ENCODE results near the gene SPOUT1.

The SPOUT1 gene

DNA sequence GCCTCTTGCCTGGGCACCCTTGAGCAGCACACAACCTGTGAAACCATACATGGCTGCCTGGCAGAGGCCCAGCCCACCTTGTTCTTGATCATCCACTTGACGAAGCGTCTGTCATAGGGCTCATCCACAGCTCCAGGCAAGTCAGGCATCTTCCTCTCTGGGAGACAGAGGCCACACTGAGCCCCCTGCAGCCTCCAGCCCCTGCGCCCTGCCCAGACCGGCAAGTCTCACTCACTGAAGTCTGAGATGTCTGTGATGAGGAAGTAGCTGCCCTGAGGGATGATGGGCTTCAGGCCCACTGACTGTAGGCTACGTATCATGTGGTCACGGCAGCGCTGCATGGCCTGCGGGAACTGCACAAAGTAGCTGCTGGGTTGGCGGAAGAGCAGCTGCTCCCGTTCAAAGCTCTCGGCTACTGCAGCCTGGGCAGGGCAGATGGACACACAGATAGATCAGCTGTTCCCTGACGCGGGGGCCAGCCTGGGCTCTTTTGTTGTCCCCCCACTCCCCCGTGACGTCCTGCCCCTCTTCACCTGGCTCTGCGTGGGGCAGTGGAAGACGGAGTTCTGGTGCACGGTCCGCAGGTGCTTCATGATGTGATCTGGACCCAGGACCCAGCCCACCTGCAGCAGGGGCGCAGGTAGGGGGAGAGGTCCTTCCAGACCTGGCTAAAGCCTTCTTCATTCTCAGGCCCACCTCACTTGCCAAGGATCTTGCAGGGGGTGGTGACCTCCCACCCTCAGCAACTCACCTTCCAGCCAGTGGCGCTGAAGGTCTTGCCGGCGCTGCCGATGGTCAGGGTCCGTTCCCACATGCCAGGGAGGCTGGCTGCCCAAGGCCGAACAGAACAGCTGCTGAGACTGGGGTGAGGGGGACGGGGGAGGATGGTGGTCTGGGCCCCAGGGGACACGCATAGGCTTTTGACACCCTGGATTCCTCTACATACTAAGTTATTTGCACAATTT lies 5.9 kb upstream of the SPOUT1 start:
- DNase-seq, result no peak

DNA sequence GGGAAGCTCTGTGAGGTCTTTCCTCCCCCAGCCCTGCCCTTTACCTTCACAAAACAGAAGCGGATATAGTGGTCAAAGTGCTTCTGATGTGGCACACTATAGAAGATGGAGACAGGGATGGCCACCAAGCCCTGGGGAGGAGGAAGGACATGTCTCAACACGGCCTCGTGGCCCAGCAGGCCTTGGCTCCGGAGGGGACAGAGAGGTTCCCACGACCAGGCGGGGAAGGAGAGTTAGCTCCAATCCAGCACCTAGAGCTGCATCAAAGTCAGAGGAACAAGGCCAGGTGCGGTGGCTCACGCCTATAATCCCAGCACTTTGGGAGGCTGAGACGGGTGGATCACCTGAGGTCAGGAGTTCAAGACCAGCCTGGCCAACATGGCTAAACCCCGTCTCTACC lies 4.1 kb upstream of the SPOUT1 start:
- DNase-seq, result no peak

DNA sequence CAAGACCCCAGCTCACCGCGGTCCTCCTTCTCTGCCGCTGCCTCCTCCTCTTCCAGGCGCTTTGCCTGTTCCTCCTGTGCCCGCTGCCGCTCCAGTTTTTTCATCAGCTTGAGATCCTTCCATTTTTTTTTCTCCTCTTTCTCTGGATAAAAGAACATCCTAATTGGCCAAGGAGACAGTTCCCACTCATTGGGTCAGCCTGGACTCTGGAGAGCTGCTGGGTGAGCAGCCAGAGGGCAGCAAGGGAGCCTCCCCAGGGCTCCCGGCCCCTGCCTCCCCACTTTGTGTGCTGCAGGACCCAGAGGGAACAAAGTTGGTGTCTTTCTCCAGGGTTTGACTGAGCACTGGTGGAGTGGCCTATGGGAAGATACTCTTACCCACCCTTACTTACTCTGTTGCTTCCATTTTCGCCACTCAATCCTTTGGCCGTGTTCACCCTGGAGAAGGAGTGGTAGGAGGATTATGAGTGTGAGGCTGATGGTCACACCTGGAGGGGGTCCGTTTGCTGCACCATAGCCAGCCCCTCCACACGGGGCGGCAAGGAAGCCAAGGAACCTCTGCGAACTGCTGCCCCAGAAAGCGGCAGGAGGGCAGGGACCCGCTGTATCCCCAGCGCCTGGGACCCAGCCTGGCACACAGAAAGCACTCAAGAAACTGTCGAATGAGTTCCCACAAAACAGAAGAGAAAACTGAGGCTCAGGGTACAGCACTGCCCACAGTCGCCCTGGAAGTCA lies 708 bp downstream of the SPOUT1 start:
- no peak for DNase-seq

DNA sequence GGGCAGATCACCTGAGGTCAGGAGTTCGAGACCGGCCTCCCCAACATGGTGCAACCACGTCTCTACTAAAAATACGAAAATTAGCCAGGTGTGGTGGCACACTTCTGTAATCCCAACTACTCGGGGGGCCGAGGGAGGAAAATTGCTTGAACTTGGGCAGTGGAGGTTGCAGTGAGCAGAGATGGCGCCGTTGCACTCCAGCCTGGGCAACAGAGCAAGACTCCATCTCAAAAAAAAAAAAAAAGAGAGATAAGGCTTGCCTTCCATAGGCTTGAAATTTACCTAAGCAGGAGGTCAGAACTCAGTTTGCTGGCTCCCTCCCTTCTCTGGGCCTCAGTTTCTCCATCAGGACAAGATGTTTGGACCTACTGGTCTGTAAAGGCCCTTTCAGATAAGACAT lies 1.3 kb downstream of the SPOUT1 start:
- DNase-seq, result no peak

DNA sequence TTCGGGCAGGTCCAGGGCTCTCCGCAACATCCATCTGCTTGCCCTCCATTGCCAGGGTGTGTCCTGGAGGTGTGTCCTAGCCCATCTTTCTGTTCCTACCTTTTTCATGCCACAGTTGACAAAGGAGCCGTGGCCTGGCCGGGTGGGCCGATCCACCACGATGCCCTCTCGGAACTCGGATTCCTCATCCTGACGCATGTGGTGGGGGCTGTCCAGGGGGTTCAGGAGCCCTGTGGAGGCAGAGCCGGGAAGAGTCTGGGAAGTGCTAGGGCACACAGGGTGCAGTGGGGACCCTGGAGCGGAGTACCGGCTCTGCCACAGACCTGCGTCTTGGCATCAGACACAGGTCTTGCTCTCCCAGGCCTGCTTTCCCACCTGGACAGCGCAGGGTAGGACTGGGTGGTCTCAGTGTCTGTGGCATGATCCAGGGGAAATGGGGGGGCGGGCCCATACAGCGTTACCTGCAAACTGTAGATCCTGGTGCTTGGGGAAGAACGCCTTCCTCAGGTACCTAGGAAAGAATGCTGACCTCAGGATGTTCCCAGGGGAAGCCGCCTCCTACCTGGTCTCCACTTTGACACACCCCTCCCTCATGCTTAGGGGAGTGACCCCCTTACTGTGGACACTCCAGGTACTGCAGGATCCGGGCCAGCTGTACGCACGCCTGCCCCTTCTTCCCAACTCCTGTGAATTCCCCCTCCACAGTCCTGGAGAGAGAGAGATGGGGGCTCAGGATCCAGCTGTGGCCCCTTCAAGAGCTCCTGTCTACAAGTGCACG lies 3.5 kb downstream of the SPOUT1 start:
- DNase-seq, result no peak

DNA sequence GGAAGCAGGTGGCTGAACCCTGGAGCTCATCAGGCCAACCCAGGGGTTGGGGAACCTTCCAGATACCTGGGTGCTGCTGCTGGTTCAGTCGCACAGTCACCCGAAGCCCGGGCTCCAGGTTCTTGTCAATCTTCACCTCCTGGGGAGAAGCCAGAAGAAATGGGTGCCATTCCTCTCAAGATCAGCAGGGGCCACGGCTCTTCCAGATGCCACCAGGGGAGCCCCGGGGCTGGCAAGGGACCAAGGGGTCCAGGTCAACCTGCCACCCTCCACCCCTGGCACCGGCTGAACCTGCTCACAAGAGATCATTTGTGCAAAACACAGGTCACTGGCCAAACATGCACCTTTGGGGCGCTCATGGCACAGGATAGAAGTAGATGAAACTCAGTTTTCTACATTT lies 4.7 kb downstream of the SPOUT1 start:
- no peak for DNase-seq

DNA sequence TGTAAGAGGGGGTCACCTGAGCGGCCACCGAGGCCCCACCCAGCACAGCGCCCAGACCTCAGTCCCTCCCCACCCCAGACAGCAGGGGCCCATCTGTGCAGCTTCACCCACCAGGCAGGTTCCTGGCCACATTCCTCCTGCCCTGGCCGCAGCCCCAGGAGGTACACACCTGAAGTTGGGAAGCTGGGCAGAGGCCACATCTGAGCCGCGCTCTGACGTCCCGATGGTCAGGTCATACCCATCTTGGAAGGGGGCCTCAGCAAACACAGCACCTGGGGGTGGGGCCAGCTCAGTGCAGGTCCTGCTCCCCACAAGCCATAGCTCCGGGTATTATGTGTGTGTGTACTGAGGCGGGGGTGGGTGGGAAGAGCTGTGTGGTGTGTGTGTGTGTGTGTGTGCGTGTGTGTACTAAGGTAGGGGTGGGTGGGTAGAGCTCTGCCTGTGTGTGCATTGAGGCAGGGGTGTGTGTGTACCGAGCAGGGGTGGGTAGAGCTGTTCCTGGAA lies 5.6 kb downstream of the SPOUT1 start:
- no peak for DNase-seq

DNA sequence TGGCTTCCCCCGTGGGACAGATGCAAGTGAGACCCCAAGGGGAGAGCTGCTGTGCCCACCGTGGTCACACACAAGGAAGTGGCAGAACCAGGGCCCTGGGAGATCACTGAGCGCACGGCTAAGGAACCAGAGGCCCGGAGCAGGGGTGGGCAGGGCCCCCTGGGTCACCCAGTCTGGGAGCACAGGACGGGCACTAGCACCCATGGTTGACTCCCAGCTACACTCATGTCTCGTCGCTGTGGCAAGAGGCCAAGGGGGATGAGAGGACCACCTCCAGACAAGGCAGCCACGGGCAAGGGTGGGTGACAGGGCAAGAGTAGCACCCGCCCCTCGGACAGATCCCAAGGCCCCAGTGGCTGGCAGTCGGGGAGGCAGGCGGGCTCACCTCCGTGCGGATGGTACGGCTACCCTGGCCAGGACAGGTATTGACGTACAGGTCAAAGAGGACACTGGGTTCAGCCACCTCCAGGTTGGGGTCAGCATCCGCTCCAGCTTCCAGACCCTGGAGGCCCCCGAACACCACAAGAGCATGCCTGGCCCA lies 6.2 kb downstream of the SPOUT1 start:
- DNase-seq, result no peak

DNA sequence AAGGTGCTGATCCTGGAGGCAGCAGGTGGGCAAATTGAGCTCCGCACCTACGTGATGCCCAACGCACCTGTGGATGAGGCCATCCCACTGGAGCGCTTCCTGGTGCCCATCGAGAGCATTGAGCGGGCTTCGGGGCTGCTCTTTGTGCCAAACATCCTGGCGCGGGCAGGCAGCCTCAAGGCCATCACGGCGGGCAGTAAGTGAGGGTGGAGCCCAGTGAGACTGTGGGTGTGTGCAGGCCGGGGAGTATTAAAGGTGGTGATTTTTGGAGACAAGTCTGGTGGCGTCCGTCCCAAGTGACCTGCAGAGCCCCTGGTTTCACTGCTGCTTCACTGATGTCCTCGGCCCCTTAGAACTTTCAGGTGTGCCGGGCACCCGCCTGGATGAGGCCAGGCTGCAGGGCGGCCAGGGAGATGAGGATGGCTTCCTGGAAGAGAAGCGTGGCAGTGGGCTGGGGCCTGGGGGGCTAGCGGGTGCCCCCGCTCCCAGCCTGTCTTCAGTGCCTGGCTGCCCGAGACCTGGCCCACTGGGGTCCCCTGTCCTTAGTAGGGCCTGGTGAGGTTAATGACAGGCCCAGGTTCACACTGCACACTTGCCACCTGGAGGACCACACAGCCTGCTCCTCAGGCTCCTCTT lies 7.1 kb downstream of the SPOUT1 start:
- no peak for DNase-seq

DNA sequence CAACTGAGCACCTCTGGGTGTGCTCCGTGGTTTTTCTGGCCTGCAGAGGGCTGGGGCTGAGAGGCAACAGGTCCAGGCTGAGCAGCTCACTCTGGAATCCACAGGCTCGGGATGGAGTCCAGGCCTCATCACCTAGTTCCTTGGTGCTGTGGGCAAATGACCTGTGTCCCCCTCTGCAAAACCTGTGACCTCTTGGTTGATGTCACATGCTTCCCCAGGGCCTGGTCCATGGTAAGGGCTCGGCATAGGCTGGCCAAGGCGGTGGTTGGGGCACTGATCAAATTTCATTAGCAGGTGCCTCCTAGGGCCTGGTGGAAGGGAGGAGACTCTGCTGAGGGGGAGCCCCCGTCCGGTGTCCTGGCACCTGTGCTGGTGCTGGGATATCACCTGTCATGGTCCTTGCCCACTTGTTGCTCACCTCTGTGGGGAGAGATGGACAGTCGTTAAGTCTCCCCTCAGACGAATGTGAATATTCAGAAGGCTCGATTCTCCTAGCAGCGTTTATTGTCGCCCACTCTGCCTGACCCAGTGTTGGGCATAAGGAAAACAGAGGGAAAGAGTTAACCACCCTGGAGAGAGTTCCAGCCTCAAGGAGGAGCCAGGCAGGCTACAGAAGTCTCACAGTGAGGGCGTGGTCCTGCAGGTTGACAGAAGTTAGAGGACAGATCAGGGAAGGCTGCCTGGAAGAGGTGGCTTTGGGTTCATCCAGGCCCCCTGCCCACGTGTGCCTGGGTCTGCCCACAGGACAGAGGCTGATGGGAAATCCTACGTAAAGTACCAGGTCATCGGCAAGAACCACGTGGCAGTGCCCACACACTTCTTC lies 7.8 kb downstream of the SPOUT1 start:
- DNase-seq, result no peak

DNA sequence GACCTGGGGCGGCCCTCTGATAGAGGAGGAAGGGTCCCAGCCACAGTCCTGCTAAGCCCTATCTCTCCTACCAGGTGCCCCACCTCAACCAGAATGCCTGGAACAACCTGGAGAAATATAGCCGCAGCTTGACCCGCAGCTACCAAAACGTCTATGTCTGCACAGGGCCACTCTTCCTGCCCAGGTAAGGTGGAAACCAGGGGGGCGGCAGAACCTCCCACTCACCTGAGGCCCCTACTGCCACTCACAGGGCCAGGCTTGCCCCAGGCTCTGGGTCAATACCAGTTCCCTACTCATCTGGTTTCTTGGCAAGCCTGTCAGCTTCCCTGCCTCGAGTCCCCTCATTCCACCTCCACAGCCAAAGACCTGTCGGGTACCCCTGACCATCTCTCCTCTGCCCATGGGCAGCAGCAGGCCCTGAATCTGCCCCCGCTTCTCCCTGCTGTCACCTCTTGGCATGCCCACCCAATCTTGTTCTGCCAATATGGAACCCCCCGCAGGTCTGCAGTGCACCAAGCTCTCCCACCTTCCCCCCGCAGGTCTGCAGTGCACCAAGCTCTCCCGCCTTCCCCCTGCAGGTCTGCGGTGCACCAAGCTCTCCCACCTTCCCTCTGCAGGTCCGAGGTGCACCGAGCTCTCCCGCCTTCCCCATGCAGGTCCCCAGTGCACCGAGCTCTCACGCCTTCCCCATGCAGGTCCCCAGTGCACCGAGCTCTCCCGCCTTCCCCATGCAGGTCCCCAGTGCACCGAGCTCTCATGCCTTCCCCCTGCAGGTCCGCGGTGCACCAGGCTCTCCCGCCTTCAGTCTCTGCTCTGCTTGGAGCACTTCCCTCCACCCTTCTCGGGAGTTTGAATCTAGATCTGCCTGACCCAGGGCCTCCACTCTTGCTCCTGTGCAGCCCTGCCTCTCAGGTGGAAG lies 8.7 kb downstream of the SPOUT1 start:
- no peak for DNase-seq

DNA sequence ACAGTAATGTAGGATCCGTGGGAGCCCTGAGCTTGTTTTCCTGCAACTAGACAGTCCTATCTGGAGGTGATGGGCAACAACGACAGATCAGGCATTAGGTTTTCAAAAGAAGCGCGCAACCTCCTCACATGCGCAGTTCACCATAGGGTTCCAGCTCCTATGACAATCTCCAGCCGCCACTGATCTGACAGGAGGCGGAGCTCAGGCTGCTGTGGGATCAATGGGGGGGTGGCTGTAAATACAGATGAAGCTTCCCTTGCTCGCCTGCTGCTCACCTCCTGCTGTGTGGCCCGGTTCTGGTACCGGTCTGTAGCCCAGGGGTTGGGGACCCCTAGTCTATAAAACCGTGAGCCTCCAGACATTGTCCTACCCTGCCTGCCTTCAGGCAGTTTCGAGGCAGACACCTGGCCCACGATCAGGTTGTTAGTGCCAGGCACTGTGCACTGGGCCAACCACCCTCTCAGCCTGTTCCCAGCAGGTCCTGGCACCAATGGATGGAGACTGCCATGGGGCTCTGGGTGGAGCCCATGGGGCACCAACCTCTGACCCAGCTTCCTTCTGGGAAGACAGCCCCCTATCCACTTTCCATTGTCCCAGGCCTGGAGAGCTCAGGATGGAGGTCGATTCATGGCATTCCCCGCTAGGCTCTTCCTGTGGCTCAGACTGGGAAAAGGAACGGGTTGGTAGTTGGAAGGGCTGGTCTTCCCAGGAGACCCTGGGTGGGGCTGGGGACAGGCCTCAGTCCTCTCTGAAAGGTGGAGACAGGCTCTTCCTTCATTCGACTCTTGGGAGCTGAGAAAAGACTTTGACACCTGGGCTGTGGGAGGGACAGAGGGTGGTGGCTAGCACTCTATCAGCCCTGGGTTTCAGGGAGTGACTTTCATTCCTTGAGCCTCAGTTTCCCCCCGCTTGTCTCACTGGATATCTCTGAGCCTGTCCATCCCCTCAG lies 9.6 kb downstream of the SPOUT1 start:
- peak; percentile 23 to 28 for DNase-seq

DNA sequence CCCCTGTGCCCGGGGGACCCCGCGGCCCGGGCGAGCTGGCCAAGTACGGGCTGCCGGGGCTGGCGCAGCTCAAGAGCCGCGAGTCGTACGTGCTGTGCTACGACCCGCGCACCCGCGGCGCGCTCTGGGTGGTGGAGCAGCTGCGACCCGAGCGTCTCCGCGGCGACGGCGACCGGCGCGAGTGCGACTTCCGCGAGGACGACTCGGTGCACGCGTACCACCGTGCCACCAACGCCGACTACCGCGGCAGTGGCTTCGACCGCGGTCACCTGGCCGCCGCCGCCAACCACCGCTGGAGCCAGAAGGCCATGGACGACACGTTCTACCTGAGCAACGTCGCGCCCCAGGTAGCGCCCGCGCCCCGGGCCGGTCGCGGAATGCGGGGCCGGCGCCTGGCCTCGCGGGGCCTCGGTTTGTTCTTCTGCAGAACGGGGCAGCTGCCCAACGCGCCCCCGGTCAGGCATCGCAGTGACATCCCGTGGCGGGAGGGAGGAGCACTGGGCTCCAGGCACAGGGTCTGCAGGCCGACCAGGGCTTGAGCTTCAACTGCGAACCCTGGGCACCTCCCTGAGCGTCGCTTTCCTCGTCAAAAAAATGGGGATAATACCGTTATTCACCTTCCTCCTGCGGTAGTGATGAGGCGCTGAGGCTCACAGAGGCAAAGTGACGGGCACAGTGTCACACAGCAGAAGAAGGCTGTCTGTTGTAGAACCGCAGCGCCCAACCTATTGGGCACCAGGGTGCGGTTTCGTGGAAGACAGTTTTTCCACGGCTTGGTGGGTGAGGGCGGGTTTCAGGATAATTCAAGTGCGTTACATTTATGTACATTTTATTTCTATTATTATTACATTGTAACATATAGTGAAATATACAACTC lies 10.5 kb downstream of the SPOUT1 start:
- peak in 1 of 2 experiments; percentile 61 for DNase-seq

DNA sequence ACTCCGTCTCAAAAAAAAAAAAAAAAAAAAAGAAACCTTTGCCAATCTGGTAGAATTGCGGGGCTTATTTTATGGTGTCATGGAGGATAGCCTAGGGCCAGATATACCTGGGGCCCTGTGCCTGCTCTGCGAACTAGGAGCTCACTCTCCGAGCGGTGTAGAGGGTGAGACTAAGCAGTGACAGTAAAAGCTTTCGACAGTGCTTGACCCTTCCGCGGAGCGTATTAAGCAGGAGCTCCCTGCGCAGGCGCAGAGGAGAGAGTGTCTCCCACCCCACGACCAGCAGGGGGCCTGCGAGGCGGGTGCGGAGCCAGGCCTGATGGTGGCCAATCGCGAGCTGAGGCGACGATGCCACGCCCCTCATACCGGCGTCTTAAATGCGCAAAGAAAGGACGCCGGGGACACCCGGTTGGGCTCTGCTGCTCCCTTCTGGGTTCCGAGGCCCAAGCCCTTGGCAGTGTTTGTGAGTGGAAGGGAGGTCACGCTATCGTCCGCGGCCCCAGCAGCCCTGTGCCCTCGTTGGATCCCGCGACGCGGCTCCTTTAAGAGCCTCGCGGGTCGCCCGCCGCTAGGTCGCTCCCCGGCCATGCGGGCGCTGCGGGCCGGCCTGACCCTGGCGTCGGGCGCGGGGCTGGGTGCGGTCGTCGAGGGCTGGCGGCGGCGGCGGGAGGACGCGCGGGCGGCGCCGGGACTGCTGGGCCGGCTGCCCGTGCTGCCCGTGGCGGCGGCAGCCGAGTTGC lies 11.3 kb downstream of the SPOUT1 start, which contains the start of gene ENDOG:
Gene ENDOG, plus strand, starts transcription at position 402 of the 740 bp plus-strand sequence. Its CDS starts 185 bp downstream, at position 587.
- peak; percentile 98 to 99 for DNase-seq

DNA sequence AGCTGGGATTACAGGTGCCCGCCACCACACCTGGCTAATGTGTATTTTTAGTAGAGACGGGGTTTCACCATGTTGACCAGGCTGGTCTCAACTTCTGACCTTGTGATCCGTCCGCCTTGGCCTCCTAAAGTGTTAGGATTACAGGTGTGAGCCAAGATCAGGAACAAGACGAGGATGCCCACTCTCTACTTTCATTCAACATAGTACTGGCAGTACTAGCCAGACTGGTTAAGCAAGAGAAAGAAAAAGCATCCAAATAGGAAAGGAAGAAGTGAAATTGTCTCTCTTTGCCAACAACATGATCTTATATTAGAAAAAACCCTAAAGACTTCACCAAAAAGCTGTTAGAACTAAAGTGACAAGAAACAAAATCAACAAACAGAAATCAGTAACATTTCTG lies 18.7 kb downstream of the SPOUT1 start:
- DNase-seq, result no peak

DNA sequence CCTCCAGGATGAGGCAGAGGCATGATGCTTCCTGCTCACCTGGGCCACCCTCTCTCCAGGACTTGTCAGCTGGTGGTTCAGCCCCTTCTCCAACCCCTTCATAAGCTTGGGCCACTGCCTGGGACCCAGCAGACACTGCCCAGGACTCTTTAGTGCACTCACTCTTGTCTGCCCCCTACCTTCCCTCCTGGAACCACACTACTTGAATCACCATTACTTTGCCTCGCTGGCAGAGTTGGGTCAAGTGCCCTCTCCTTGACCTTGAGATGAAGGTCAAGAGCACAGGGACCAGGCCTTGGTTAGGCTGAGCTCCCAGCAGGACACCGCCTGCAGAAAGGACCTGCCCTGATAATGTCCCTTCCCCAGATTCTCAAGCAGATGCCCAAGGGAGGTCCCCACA lies 19.8 kb downstream of the SPOUT1 start:
- no peak for DNase-seq

DNA sequence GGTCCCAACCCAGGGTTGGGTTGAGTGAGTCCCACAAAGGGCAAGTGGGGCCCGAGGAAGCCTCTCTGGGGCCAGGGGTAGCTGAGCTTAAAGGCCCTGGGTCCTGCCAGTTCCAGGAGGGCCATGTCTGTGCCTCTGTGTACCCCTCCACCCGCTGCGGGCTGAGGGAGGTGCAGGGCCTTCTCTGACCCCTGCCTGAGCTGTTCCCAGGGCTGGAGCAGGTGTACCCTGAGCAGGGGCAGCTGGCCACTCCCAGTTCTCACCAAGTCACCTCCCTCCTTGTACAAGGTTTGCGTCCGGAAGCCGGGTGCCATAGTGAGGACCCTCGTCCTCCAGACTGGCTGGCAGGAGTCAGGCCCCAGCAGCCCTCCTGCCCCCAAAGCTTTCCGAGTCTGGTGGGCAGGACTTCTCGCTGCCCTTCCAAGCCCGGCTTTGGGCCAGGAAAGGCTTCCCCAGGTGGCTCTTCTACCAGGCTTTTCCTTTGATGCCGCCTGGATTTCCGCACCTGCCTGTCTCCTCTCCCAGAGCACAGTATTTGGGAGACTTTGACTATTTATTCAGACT lies 20.5 kb downstream of the SPOUT1 start:
- no peak for DNase-seq
